H1 (cell line): ENCODE data around the gene RBM5. TPM values are rescaled to one million over a fixed set of nuclear protein-coding genes. Genes with fewer than 3 reads are reported as not detected.

Source experiments
- CTCF ChIA-PET: fragments of 300-600 bp; sonication (Branson Sonifier 250); formaldehyde crosslinking; loops from one replicate; lab custom pipeline; 2021; ENCODE audit not compliant: partially characterized antibody; lab: Charles Lee
- POLR2A ChIA-PET: fragments of 300-600 bp; sonication (Branson Sonifier 250); formaldehyde crosslinking; loops from one replicate; lab custom pipeline; 2021; ENCODE audit warnings: inconsistent platforms; ENCODE audit not compliant: partially characterized antibody; lab: Charles Lee
- DNase-seq, 2 experiments: peaks; one replicate each; pipeline versions ENCODE4 v3.0.0 to v3.0.0-alpha.2; 2010 to 2022; ENCODE audit warnings: low spot score in 2 of 2, low read depth in 1 of 2, mixed read lengths in 1 of 2
- FAIRE-seq: peaks from 2 replicates; lab custom pipeline; 2011; peaks lifted over from hg19 to GRCh38; lab: Jason Lieb, UNC
- H2AFZ ChIP-seq: 2 replicates; pipeline ENCODE4 v1.8.1; 2012; ENCODE audit warnings: low read length, inconsistent platforms
- H2AK5ac ChIP-seq: 2 replicates; pipeline ENCODE4 v1.6.1; 2013; ENCODE audit warnings: low read depth, low read length
- H2BK120ac ChIP-seq: replicated peaks from 2 replicates; pipeline ENCODE3; 2013; ENCODE audit warnings: low read depth, low read length, inconsistent platforms
- H2BK12ac ChIP-seq: 2 replicates; pipeline ENCODE4 v1.6.1; 2013; ENCODE audit warnings: low read depth, low read length
- H2BK15ac ChIP-seq: 2 replicates; pipeline ENCODE4 v1.6.1; 2013; ENCODE audit warnings: low read length
- H2BK20ac ChIP-seq: 2 replicates; pipeline ENCODE4 v1.6.1; 2013; ENCODE audit warnings: low read length
- H2BK5ac ChIP-seq: 2 replicates; pipeline ENCODE4 v1.6.1; 2013; ENCODE audit warnings: low read depth, low read length
- H3K14ac ChIP-seq: 2 replicates; pipeline ENCODE4 v1.6.1; 2013; ENCODE audit warnings: inconsistent platforms; ENCODE audit not compliant: insufficient read length
- H3K18ac ChIP-seq: 2 replicates; pipeline ENCODE4 v1.6.1; 2013; ENCODE audit warnings: low read length; ENCODE audit errors: extremely low read depth
- H3K23ac ChIP-seq: 2 replicates; pipeline ENCODE4 v1.6.1; 2013; ENCODE audit warnings: inconsistent platforms; ENCODE audit not compliant: insufficient read length
- H3K23me2 ChIP-seq: 2 replicates; pipeline ENCODE4 v1.6.1; 2013; ENCODE audit warnings: low read depth, low read length
- H3K27ac ChIP-seq: 2 replicates; pipeline ENCODE4 v1.6.1; 2011; ENCODE audit warnings: low read depth, low read length, inconsistent platforms
- H3K27me3 ChIP-seq, 4 experiments: replicated peaks in 1 of 4; 1 replicate in 1 of 4; 2 replicates in 3 of 4; pipeline versions ENCODE4 v1.6.1 to v1.8.1; 2011 to 2013; ENCODE audit warnings: low read length in 3 of 4, mild to moderate bottlenecking in 3 of 4, inconsistent platforms in 2 of 4, mixed read lengths in 2 of 4, moderate library complexity in 1 of 4; ENCODE audit not compliant: control insufficient read depth in 3 of 4, insufficient read depth in 3 of 4; ENCODE audit errors: extremely low read depth in 1 of 4
- H3K36me3 ChIP-seq, 4 experiments: 2 replicates each; pipeline versions ENCODE4 v1.6.1 to v1.8.1; 2011 to 2013; ENCODE audit warnings: mild to moderate bottlenecking in 4 of 4, low read length in 3 of 4, moderate library complexity in 2 of 4, control low read depth in 1 of 4, inconsistent platforms in 1 of 4; ENCODE audit not compliant: insufficient read depth in 4 of 4, control insufficient read depth in 2 of 4
- H3K4ac ChIP-seq: replicated peaks from 2 replicates; pipeline ENCODE3; 2013; ENCODE audit warnings: low read length, low read depth, mixed read lengths, inconsistent platforms; ENCODE audit not compliant: insufficient read length
- H3K4me1 ChIP-seq, 4 experiments: replicated peaks in 1 of 4; 1 replicate in 1 of 4; 2 replicates in 3 of 4; pipeline versions ENCODE4 v1.6.1 to v1.8.1; 2011 to 2013; ENCODE audit warnings: low read length in 3 of 4, inconsistent platforms in 2 of 4, mixed read lengths in 1 of 4; ENCODE audit not compliant: insufficient read depth in 4 of 4, control insufficient read depth in 3 of 4
- H3K4me2 ChIP-seq, 2 experiments: 2 replicates each; pipeline versions ENCODE4 v1.6.1 to v1.8.1; 2011 to 2013; ENCODE audit warnings: low read depth in 2 of 2, low read length in 2 of 2, control low read depth in 1 of 2, inconsistent platforms in 1 of 2, mild to moderate bottlenecking in 1 of 2; ENCODE audit not compliant: insufficient read depth in 1 of 2
- H3K4me3 ChIP-seq, 4 experiments: fragments of 200-600, 300-600 bp in 1 of 4; sonication (generic), shearing (Covaris generic), sonication (Bioruptor Twin) in 1 of 4; 2 replicates each; pipeline versions ENCODE4 v1.5.1 to v1.8.1; 2011 to 2016; ENCODE audit warnings: low read length in 4 of 4, low read depth in 3 of 4, control low read depth in 2 of 4, inconsistent platforms in 2 of 4, mild to moderate bottlenecking in 2 of 4, mixed read lengths in 1 of 4, moderate library complexity in 1 of 4; ENCODE audit not compliant: insufficient read depth in 2 of 4; ENCODE audit errors: extremely low read depth in 1 of 4
- H3K56ac ChIP-seq: replicated peaks from 2 replicates; pipeline ENCODE3; 2013; ENCODE audit warnings: low read depth, mild to moderate bottlenecking, mixed read lengths, low read length, inconsistent platforms; ENCODE audit not compliant: insufficient read length
- H3K79me1 ChIP-seq: 2 replicates; pipeline ENCODE4 v1.6.1; 2013; ENCODE audit warnings: low read depth, low read length, control low read depth
- H3K79me2 ChIP-seq, 2 experiments: 2 replicates each; pipeline versions ENCODE4 v1.6.1 to v1.8.1; 2012 to 2013; ENCODE audit warnings: low read length in 2 of 2, mild to moderate bottlenecking in 2 of 2, inconsistent platforms in 1 of 2; ENCODE audit not compliant: insufficient read depth in 2 of 2, control insufficient read depth in 1 of 2
- H3K9ac ChIP-seq, 4 experiments: replicated peaks in 1 of 4; 1 replicate in 1 of 4; 2 replicates in 3 of 4; pipeline versions ENCODE4 v1.6.1 to v1.8.1; 2011 to 2013; ENCODE audit warnings: low read depth in 3 of 4, low read length in 3 of 4, control low read depth in 2 of 4, mild to moderate bottlenecking in 2 of 4, moderate library complexity in 2 of 4, inconsistent platforms in 1 of 4; ENCODE audit errors: extremely low read depth in 1 of 4
- H3K9me3 ChIP-seq, 2 experiments: 2 replicates each; pipeline versions ENCODE4 v1.6.1 to v1.8.1; 2012 to 2013; ENCODE audit warnings: mild to moderate bottlenecking in 2 of 2, moderate library complexity in 2 of 2, control low read depth in 1 of 2, inconsistent platforms in 1 of 2, low read depth in 1 of 2, low read length in 1 of 2, mixed read lengths in 1 of 2; ENCODE audit not compliant: insufficient read depth in 2 of 2
- H4K20me1 ChIP-seq, 2 experiments: replicated peaks in 1 of 2; 2 replicates each; pipeline versions ENCODE3 to v1.8.1; 2011 to 2013; ENCODE audit warnings: inconsistent platforms in 2 of 2, low read length in 2 of 2, mild to moderate bottlenecking in 1 of 2; ENCODE audit not compliant: insufficient read depth in 2 of 2, control insufficient read depth in 1 of 2
- H4K5ac ChIP-seq: 2 replicates; pipeline ENCODE4 v1.6.1; 2013; ENCODE audit warnings: low read length, low read depth, mixed read lengths, inconsistent platforms; ENCODE audit not compliant: insufficient read length
- H4K8ac ChIP-seq: 2 replicates; pipeline ENCODE4 v1.8.0; 2013; ENCODE audit warnings: mild to moderate bottlenecking, moderate library complexity, low read length, inconsistent platforms; ENCODE audit not compliant: insufficient read depth; ENCODE audit errors: extremely low read depth
- H4K91ac ChIP-seq: replicated peaks from 2 replicates; pipeline ENCODE3; 2013; ENCODE audit warnings: low read length, mixed read lengths, inconsistent platforms; ENCODE audit not compliant: insufficient read length
- WGBS, 2 experiments: shearing (Covaris generic) in 1 of 2; methylation state at CpG; one replicate each; pipeline versions ENCODE4 v1.1.6 to v1.1.7; 2013 to 2015; ENCODE audit warnings: low lambda C conversion rate in 2 of 2, mixed read lengths in 2 of 2, inconsistent platforms in 1 of 2, low coverage in 1 of 2, missing lambda C conversion rate in 1 of 2; ENCODE audit not compliant: insufficient replicate concordance in 2 of 2, insufficient coverage in 1 of 2, insufficient read length in 1 of 2; ENCODE audit errors: extremely low coverage in 1 of 2, missing lambda C conversion rate in 1 of 2; 5-methylcytosine and 5-hydroxymethylcytosine counted together
- polyA plus RNA-seq, 7 experiments: library from polyadenylated mRNA; depleted of rRNA in 3 of 7; stranded (reverse) in 5 of 7; unstranded in 2 of 7; fragments of >200 nt in 5 of 7; fragments of 200-250 nt in 2 of 7; gene quantifications; 1 replicate in 5 of 7; 2 replicates in 1 of 7; 4 replicates in 1 of 7; pipeline versions ENCODE4 v1.2.1 to v1.2.3, GENCODE V29; 2011 to 2013; ENCODE audit warnings: missing spikeins in 2 of 7, mixed read lengths in 2 of 7
- total RNA-seq: library from RNA; stranded (reverse); fragmentation: NEBNext Ultra II Directional; extraction: Animal tissue kit (Norgen Biotek cat#: 25700); gene quantifications from 2 replicates; pipeline ENCODE4 v1.2.1, GENCODE V29; 2021
- TF ChIP-seq, protein P1 (sequence below), 3 experiments: IDR thresholded peaks; 1 replicate in 2 of 3; 2 replicates in 1 of 3; pipeline versions ENCODE4 v1.5.1 to v1.6.1; 2011; ENCODE audit warnings: low read length in 3 of 3, mild to moderate bottlenecking in 3 of 3, inconsistent platforms in 2 of 3, low read depth in 1 of 3, moderate library complexity in 1 of 3; ENCODE audit not compliant: insufficient read depth in 1 of 3; ENCODE audit errors: control extremely low read depth in 1 of 3

RBM5 gene
- total and polyA plus RNA-seq, 2 of the 8 experiments (the other 6 are each of a cell fraction or from before 2014, with no cell fraction given), result 82.7 to 144 TPM

DNA sequence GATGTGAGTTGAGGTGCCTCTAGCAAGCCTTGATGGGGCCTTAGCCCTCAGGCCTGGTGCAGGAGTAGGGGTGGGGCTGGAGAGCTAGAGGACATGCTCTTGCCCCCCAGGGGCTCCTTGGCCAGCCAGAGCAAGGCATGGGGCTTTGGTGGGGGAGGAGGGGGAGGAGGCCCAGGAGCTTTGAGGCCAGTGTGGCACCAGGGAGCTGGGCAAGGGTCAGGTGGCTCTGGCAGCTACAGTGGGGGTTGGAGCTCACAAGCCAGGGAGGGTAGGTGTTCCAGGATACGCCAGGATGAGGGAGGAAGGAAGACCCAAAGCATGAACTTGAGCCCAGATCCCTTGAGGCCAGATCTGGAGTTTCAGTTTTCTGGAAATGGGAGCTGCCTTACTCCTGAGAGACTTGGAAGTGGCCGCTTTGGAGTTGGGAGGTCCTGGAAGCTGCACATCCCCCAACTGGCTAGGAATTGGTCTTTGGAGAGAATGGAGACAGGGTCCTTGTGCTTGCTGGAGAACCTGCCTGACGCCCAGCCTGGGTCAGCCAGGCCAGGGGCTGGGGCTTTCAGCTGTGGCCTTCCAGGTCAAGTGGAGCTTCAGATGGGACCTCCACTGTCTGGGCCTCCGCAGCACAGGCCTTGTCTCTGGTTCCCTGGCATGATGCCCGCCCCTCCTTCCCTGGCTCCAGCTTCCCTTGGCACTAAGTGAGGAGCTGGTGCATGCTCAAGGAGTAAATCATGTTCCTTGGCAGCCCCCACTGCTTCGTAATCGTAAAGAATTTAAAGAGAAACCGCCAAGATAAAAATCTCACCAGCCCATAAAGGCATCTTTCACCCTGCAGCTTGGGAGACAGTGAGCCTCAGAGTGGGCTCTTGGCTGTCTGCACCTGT is 75.1 kb downstream of the RBM5 start:
- H3K4me2 ChIP-seq, result no peak overlapping the region
- H3K79me1 ChIP-seq, result peaks cover 20% of the 10 kb centered on the region
- POLR2A ChIA-PET, result interaction anchor here (0.9 to 1.8 kb wide), 6 partner anchors 9 to 74 kb away, joined by 3 to 6 read pairs (median 4); no protein-coding TSS in a partner anchor
- no peak overlapping the region for H3K56ac ChIP-seq
- no peak overlapping the region for H4K5ac ChIP-seq
- H3K23me2 ChIP-seq, result no peaks in the 10 kb centered on the region
- H3K36me3 ChIP-seq, result peaks cover 7 to 19% (median 15%) of the 10 kb centered on the region in 4 experiments; a peak in 5 of 8 replicates
- TF ChIP-seq, protein P1, sequence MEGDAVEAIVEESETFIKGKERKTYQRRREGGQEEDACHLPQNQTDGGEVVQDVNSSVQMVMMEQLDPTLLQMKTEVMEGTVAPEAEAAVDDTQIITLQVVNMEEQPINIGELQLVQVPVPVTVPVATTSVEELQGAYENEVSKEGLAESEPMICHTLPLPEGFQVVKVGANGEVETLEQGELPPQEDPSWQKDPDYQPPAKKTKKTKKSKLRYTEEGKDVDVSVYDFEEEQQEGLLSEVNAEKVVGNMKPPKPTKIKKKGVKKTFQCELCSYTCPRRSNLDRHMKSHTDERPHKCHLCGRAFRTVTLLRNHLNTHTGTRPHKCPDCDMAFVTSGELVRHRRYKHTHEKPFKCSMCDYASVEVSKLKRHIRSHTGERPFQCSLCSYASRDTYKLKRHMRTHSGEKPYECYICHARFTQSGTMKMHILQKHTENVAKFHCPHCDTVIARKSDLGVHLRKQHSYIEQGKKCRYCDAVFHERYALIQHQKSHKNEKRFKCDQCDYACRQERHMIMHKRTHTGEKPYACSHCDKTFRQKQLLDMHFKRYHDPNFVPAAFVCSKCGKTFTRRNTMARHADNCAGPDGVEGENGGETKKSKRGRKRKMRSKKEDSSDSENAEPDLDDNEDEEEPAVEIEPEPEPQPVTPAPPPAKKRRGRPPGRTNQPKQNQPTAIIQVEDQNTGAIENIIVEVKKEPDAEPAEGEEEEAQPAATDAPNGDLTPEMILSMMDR (IDR thresholded peaks at IDR 0.05; ENCODE audit: control extremely low read depth in 1 of 3, insufficient read depth in 1 of 3, low read depth in 1 of 3, low read length in 3 of 3), result no peak
- H3K9me3 ChIP-seq, result no peaks in the 10 kb centered on the region
- 0 out of 2 replicates have a peak overlapping the region, but pooled peaks have one; percentile 8 for H4K8ac ChIP-seq
- no peak overlapping the region for H2BK120ac ChIP-seq
- H3K14ac ChIP-seq, result no peak overlapping the region
- H2BK12ac ChIP-seq, result peak overlapping the region; percentile 17; the same call in 1 of the 2 replicates
- no peak overlapping the region for H3K18ac ChIP-seq
- peaks cover 0 to 21% of the 10 kb centered on the region in 2 experiments; a peak in 3 of 4 replicates for H3K79me2 ChIP-seq
- no peak overlapping the region for H2BK15ac ChIP-seq
- no peak overlapping the region for H2BK20ac ChIP-seq
- no peak overlapping the region for H2AK5ac ChIP-seq
- H3K4me1 ChIP-seq, result peaks cover 0 to 27% (median 16%) of the 10 kb centered on the region in 4 experiments; a peak in 6 of 7 replicates
- no peak overlapping the region for H3K27ac ChIP-seq
- H3K27me3 ChIP-seq, result no peaks in the 10 kb centered on the region
- H3K23ac ChIP-seq, result no peak overlapping the region
- H4K91ac ChIP-seq, result no peak overlapping the region
- no peak overlapping the region for H3K9ac ChIP-seq
- no peak overlapping the region for H3K4me3 ChIP-seq
- peak overlapping the region; percentile 40; the same call in 1 of the 2 replicates for H2BK5ac ChIP-seq
- H2AFZ ChIP-seq, result no peak overlapping the region
- FAIRE-seq, result no peak
- DNase-seq, result no peak
- H4K20me1 ChIP-seq, result peaks cover 3 to 12% of the 10 kb centered on the region in 2 experiments
- WGBS, 2 experiments, result 93% methylated on average over 8 of the region's 8 CpGs; no CpG with 5 or more reads in 1 of the 2 experiments
- H3K4ac ChIP-seq, result no peak overlapping the region
- CTCF ChIA-PET, result interaction anchor here (0.8 to 25.0 kb wide), 9 partner anchors 9 to 83 kb away, joined by 3 to 299 read pairs (median 3); partner anchors contain the start of gene GNAT1
